HL-60 (cell line): Measurements from ENCODE around the gene LEKR1.

Experiments
- CTCF ChIP-seq: IDR thresholded peaks from one replicate; pipeline ENCODE4 v1.5.1; 2011; ENCODE audit warnings: low read length, control low read depth, inconsistent platforms; ENCODE audit not compliant: insufficient read depth
- POLR2AphosphoS5 ChIP-seq: IDR thresholded peaks from 2 replicates; pipeline ENCODE4 v1.6.1; 2012; ENCODE audit warnings: low read depth

- TF ChIP-seq POLR2AphosphoS5 (no peak), CTCF (no peak)
These were observed 195.5 kb downstream of the LEKR1 start for GRCh38 chr3:157021679-157022078.
